Smooth muscle cell (in vitro differentiated cells): Measurements from ENCODE around the gene MGST2. TPM values are rescaled to one million over a fixed set of nuclear protein-coding genes. Genes with fewer than 3 reads are reported as not detected.

Source experiments
- DNase-seq: peaks from one replicate; lab custom pipeline; 2025; ENCODE audit not compliant: unreplicated experiment; lab: John Stamatoyannopoulos, UW
- H2AFZ ChIP-seq: fragments of 200-600 bp; sonication (generic); 2 replicates; pipeline ENCODE4 v1.6.0; 2016; ENCODE audit warnings: antibody characterized with exemption, low read depth, mild to moderate bottlenecking
- H3F3A ChIP-seq: fragments of 200-600 bp; sonication (generic); 2 replicates; pipeline ENCODE4 v1.6.0; 2017; ENCODE audit warnings: antibody characterized with exemption, low read depth
- H3K27ac ChIP-seq: fragments of 200-600 bp; sonication (generic); 2 replicates; pipeline ENCODE4 v1.5.1; 2016; ENCODE audit warnings: low read depth, mild to moderate bottlenecking
- H3K27me3 ChIP-seq: fragments of 200-600 bp; sonication (generic); 2 replicates; pipeline ENCODE4 v1.6.1; 2016; ENCODE audit warnings: low read depth, mild to moderate bottlenecking
- H3K36me3 ChIP-seq: fragments of 200-600 bp; sonication (generic); 2 replicates; pipeline ENCODE4 v1.5.1; 2016; ENCODE audit warnings: low read depth
- H3K4me1 ChIP-seq: fragments of 200-600 bp; sonication (generic); 2 replicates; pipeline ENCODE4 v1.5.1; 2016; ENCODE audit warnings: low read depth
- H3K4me2 ChIP-seq: fragments of 200-600 bp; sonication (generic); 2 replicates; pipeline ENCODE4 v1.6.0; 2016; ENCODE audit warnings: mild to moderate bottlenecking
- H3K4me3 ChIP-seq: fragments of 200-600 bp; sonication (generic); 2 replicates; pipeline ENCODE4 v1.5.1; 2016; ENCODE audit warnings: mild to moderate bottlenecking
- H3K79me2 ChIP-seq: fragments of 200-600 bp; sonication (generic); 2 replicates; pipeline ENCODE4 v1.6.0; 2016; ENCODE audit warnings: low read depth, mild to moderate bottlenecking
- H3K9ac ChIP-seq: fragments of 200-600 bp; sonication (generic); 2 replicates; pipeline ENCODE4 v1.6.0; 2016; ENCODE audit warnings: low read depth
- H3K9me3 ChIP-seq: fragments of 200-600 bp; sonication (generic); replicated peaks from 2 replicates; pipeline ENCODE4 v1.5.1; 2016; ENCODE audit warnings: low read depth
- H4K20me1 ChIP-seq: fragments of 200-600 bp; sonication (generic); 2 replicates; pipeline ENCODE4 v1.6.0; 2016; ENCODE audit warnings: low read depth
- CTCF ChIP-seq: fragments of 200-600 bp; sonication (generic); IDR thresholded peaks from 2 replicates; pipeline ENCODE4 v1.5.1; 2017; ENCODE audit warnings: borderline replicate concordance, mild to moderate bottlenecking, antibody characterized with exemption; ENCODE audit not compliant: insufficient read depth, poor library complexity, severe bottlenecking
- WGBS: methylation state at CpG from one replicate; pipeline ENCODE4 v1.1.7; 2016; ENCODE audit warnings: low lambda C conversion rate; 5-methylcytosine and 5-hydroxymethylcytosine counted together
- polyA plus RNA-seq: library from polyadenylated mRNA; unstranded; fragments of >200 nt; fragmentation: Nextera tagmentation; extraction: Ambion mirVana; gene quantifications from 2 replicates; pipeline ENCODE4 v1.2.1, GENCODE V29; 2016
- total RNA-seq: library from RNA; depleted of rRNA; stranded (reverse); fragments of >200 nt; gene quantifications from 2 replicates; pipeline ENCODE4 v1.2.3, GENCODE V29; 2014

Gene MGST2
- total and polyA plus RNA-seq, 2 experiments from 2014 or later: 27.8 to 51.1 TPM

GRCh38 chr4:139669890-139670289, 4.3 kb downstream of the MGST2 start:
- H3K9me3 ChIP-seq: no peaks in the 10 kb centered on the region
- H3K79me2 ChIP-seq: peaks cover 13% of the 10 kb centered on the region
- H3F3A ChIP-seq: peaks cover 12% of the 10 kb centered on the region
- H3K36me3 ChIP-seq: no peaks in the 10 kb centered on the region
- H3K4me3 ChIP-seq: no peak overlapping the region
- TF ChIP-seq CTCF: no peak
- H3K9ac ChIP-seq: no peak overlapping the region
- no peak overlapping the region for H3K4me2 ChIP-seq
- peaks cover 19% of the 10 kb centered on the region for H3K4me1 ChIP-seq
- H3K27ac ChIP-seq: no peak overlapping the region
- H3K27me3 ChIP-seq: no peaks in the 10 kb centered on the region
- H4K20me1 ChIP-seq: no peaks in the 10 kb centered on the region
- H2AFZ ChIP-seq: no peak overlapping the region
- DNase-seq: no peak
- WGBS: 78% methylated on average over 6 of the region's 6 CpGs

GRCh38 chr4:139670775-139671174, 5.2 kb downstream of the MGST2 start:
- H3K4me1 ChIP-seq: peaks cover 14% of the 10 kb centered on the region
- no peaks in the 10 kb centered on the region for H3K36me3 ChIP-seq
- no peak for DNase-seq
- no peak overlapping the region for H3K4me3 ChIP-seq
- H3F3A ChIP-seq: peaks cover 12% of the 10 kb centered on the region
- no peak overlapping the region for H2AFZ ChIP-seq
- no peak overlapping the region for H3K9ac ChIP-seq
- WGBS: 90% methylated on average over 3 of the region's 3 CpGs
- H3K27me3 ChIP-seq: no peaks in the 10 kb centered on the region
- no peaks in the 10 kb centered on the region for H3K9me3 ChIP-seq
- no peak overlapping the region for H3K4me2 ChIP-seq
- no peak for TF ChIP-seq CTCF
- H4K20me1 ChIP-seq: no peaks in the 10 kb centered on the region
- H3K79me2 ChIP-seq: peaks cover 13% of the 10 kb centered on the region
- no peak overlapping the region for H3K27ac ChIP-seq

GRCh38 chr4:139672215-139672614, 6.6 kb downstream of the MGST2 start:
- Histone ChIP-seq H4K20me1 (no peaks in the 10 kb centered on the region), H3F3A (peaks cover 4% of the 10 kb centered on the region), H3K9me3 (no peaks in the 10 kb centered on the region), H3K4me2 (no peak overlapping the region), H3K27ac (no peak overlapping the region), H3K4me1 (no peaks in the 10 kb centered on the region), H3K36me3 (no peaks in the 10 kb centered on the region), H3K4me3 (no peak overlapping the region), H2AFZ (no peak overlapping the region), H3K27me3 (no peaks in the 10 kb centered on the region), H3K79me2 (peaks cover 13% of the 10 kb centered on the region), H3K9ac (no peak overlapping the region)
- DNase-seq: no peak
- no peak for TF ChIP-seq CTCF
- WGBS: 94% methylated on average over 2 of the region's 2 CpGs

- Histone ChIP-seq H3K4me3 (no peak overlapping the region), H3K4me1 (no peaks in the 10 kb centered on the region), H4K20me1 (no peaks in the 10 kb centered on the region), H3K27ac (no peak overlapping the region), H3K27me3 (no peaks in the 10 kb centered on the region), H3K36me3 (no peaks in the 10 kb centered on the region), H3F3A (no peaks in the 10 kb centered on the region), H3K79me2 (peaks cover 11% of the 10 kb centered on the region), H2AFZ (no peak overlapping the region), H3K9me3 (no peaks in the 10 kb centered on the region), H3K4me2 (no peak overlapping the region), H3K9ac (no peak overlapping the region)
- DNase-seq: no peak
- no peak for TF ChIP-seq CTCF
- 92% methylated on average over 4 of the region's 4 CpGs for WGBS
Measured at GRCh38 chr4:139672732-139673131, 7.1 kb downstream of the MGST2 start.
